Activated naive CD4-positive, alpha-beta T cell treated with anti-CD3 and anti-CD28 coated beads, Interleukin-2, amount 10 ng/mL, durations not matched to agents 7 days and 5 days (primary cell): ENCODE results near the gene CGB3.

Experiments
- CTCF ChIA-PET: fragments of 350-600 bp; sonication (Branson Sonifier 250); formaldehyde crosslinking; loops from one replicate; lab custom pipeline; 2021; ENCODE audit warnings: antibody characterized with exemption; lab: Charles Lee
- DNase-seq: peaks from one replicate; pipeline ENCODE4 v3.0.0-alpha.2; 2020
- H3K27ac Mint-ChIP-seq: one replicate; pipeline ENCODE4 v1.8.0; 2021; ENCODE audit warnings: mild to moderate bottlenecking, moderate library complexity, mixed read lengths
- H3K27me3 Mint-ChIP-seq: one replicate; pipeline ENCODE4 v1.8.0; 2021; ENCODE audit warnings: mild to moderate bottlenecking, mixed read lengths
- H3K36me3 Mint-ChIP-seq: one replicate; pipeline ENCODE4 v1.8.0; 2021; ENCODE audit warnings: mixed read lengths
- H3K4me1 Mint-ChIP-seq: one replicate; pipeline ENCODE4 v1.8.0; 2021; ENCODE audit warnings: mixed read lengths
- H3K4me3 Mint-ChIP-seq: one replicate; pipeline ENCODE4 v1.8.0; 2021; ENCODE audit warnings: mild to moderate bottlenecking, moderate library complexity, mixed read lengths
- H3K9me3 Mint-ChIP-seq: one replicate; pipeline ENCODE4 v1.8.0; 2021; ENCODE audit warnings: mixed read lengths

The CGB3 gene

GRCh38 chr19:49016067-49016839 is 7.9 kb downstream of the CGB3 start:
- H3K9me3 Mint-ChIP-seq = no peaks in the 10 kb centered on the region
- DNase-seq = no peak
- peaks cover 35% of the 10 kb centered on the region for H3K27me3 Mint-ChIP-seq
- H3K36me3 Mint-ChIP-seq = peaks cover 10% of the 10 kb centered on the region
- peaks cover 30% of the 10 kb centered on the region for H3K4me1 Mint-ChIP-seq
- no peak overlapping the region for H3K4me3 Mint-ChIP-seq
- CTCF ChIA-PET = interaction anchor here (0.9 kb wide), 1 partner anchor 19 kb away, joined by 3 read pairs; no protein-coding TSS in a partner anchor
- H3K27ac Mint-ChIP-seq = no peak overlapping the region

- peaks cover 24% of the 10 kb centered on the region for H3K4me1 Mint-ChIP-seq
- H3K27ac Mint-ChIP-seq = no peak overlapping the region
- peaks cover 16% of the 10 kb centered on the region for H3K36me3 Mint-ChIP-seq
- CTCF ChIA-PET = no interaction called here
- no peaks in the 10 kb centered on the region for H3K9me3 Mint-ChIP-seq
- peaks cover 21% of the 10 kb centered on the region for H3K27me3 Mint-ChIP-seq
- H3K4me3 Mint-ChIP-seq = no peak overlapping the region
- no peak for DNase-seq
Measured at GRCh38 chr19:49014870-49015255, 9.3 kb downstream of the CGB3 start.

- Mint-ChIP-seq H3K27ac (no peak overlapping the region), H3K36me3 (peaks cover 20% of the 10 kb centered on the region), H3K4me3 (no peak overlapping the region), H3K27me3 (peaks cover 16% of the 10 kb centered on the region), H3K9me3 (no peaks in the 10 kb centered on the region), H3K4me1 (peaks cover 19% of the 10 kb centered on the region)
- CTCF ChIA-PET = interaction anchor here (1.0 to 2.8 kb wide), 3 partner anchors 13 to 21 kb away, joined by 4 to 14 read pairs (median 8); partner anchors contain the start of genes GYS1 and RUVBL2
- DNase-seq = no peak
Measured at GRCh38 chr19:49014123-49014869, 9.8 kb downstream of the CGB3 start.

- CTCF ChIA-PET = interaction anchor here (1.8 kb wide), 1 partner anchor 17 kb away, joined by 7 read pairs; the partner anchor contains the start of gene RUVBL2
- peaks cover 26% of the 10 kb centered on the region for H3K36me3 Mint-ChIP-seq
- no peak overlapping the region for H3K27ac Mint-ChIP-seq
- no peaks in the 10 kb centered on the region for H3K27me3 Mint-ChIP-seq
- H3K4me3 Mint-ChIP-seq = no peak overlapping the region
- H3K9me3 Mint-ChIP-seq = no peaks in the 10 kb centered on the region
- H3K4me1 Mint-ChIP-seq = no peaks in the 10 kb centered on the region
- DNase-seq = no peak
Measured at GRCh38 chr19:49011194-49011593, 12.9 kb downstream of the CGB3 start.

- no peak for DNase-seq
- H3K27ac Mint-ChIP-seq = no peak overlapping the region
- no peaks in the 10 kb centered on the region for H3K9me3 Mint-ChIP-seq
- no peaks in the 10 kb centered on the region for H3K4me1 Mint-ChIP-seq
- CTCF ChIA-PET = interaction anchor here (1.8 to 3.8 kb wide), 2 partner anchors 12 to 17 kb away, joined by 7 to 27 read pairs; partner anchors contain the start of gene RUVBL2
- no peak overlapping the region for H3K4me3 Mint-ChIP-seq
- no peaks in the 10 kb centered on the region for H3K27me3 Mint-ChIP-seq
- peaks cover 23% of the 10 kb centered on the region for H3K36me3 Mint-ChIP-seq
Measured at GRCh38 chr19:49010453-49010852, 13.7 kb downstream of the CGB3 start.

- CTCF ChIA-PET = interaction anchor here (1.4 to 3.8 kb wide), 4 partner anchors 8 to 16 kb away, joined by 3 to 27 read pairs (median 6); partner anchors contain the start of gene RUVBL2
- peaks cover 26% of the 10 kb centered on the region for H3K36me3 Mint-ChIP-seq
- no peaks in the 10 kb centered on the region for H3K9me3 Mint-ChIP-seq
- H3K4me3 Mint-ChIP-seq = no peak overlapping the region
- no peak for DNase-seq
- no peaks in the 10 kb centered on the region for H3K4me1 Mint-ChIP-seq
- H3K27me3 Mint-ChIP-seq = no peaks in the 10 kb centered on the region
- no peak overlapping the region for H3K27ac Mint-ChIP-seq
Measured at GRCh38 chr19:49009828-49010227, 14.3 kb downstream of the CGB3 start.

- Mint-ChIP-seq H3K9me3 (no peaks in the 10 kb centered on the region), H3K4me1 (no peaks in the 10 kb centered on the region), H3K36me3 (peaks cover 38% of the 10 kb centered on the region), H3K4me3 (no peak overlapping the region), H3K27me3 (no peaks in the 10 kb centered on the region), H3K27ac (no peak overlapping the region)
- CTCF ChIA-PET = interaction anchor here (3.6 to 3.8 kb wide), 2 partner anchors 8 to 13 kb away, joined by 12 to 27 read pairs; partner anchors contain the start of genes GYS1 and RUVBL2
- no peak for DNase-seq
Measured at GRCh38 chr19:49006905-49007304, 17.2 kb downstream of the CGB3 start.

GRCh38 chr19:49004964-49005614 is 19.0 kb downstream of the CGB3 start:
- Mint-ChIP-seq H3K27ac (no peak overlapping the region), H3K4me1 (no peaks in the 10 kb centered on the region), H3K4me3 (no peak overlapping the region), H3K27me3 (no peaks in the 10 kb centered on the region), H3K36me3 (peaks cover 33% of the 10 kb centered on the region), H3K9me3 (no peaks in the 10 kb centered on the region)
- CTCF ChIA-PET = interaction anchor here (3.6 kb wide), 1 partner anchor 12 kb away, joined by 12 read pairs; the partner anchor contains the start of genes GYS1 and RUVBL2
- no peak for DNase-seq

GRCh38 chr19:49004133-49004532 is 20.0 kb downstream of the CGB3 start:
- H3K27ac Mint-ChIP-seq = no peak overlapping the region
- H3K4me1 Mint-ChIP-seq = peaks cover 7% of the 10 kb centered on the region
- peaks cover 35% of the 10 kb centered on the region for H3K36me3 Mint-ChIP-seq
- CTCF ChIA-PET = interaction anchor here (3.6 kb wide), 1 partner anchor 11 kb away, joined by 12 read pairs; the partner anchor contains the start of genes GYS1 and RUVBL2
- H3K27me3 Mint-ChIP-seq = no peaks in the 10 kb centered on the region
- H3K4me3 Mint-ChIP-seq = no peak overlapping the region
- no peak for DNase-seq
- no peaks in the 10 kb centered on the region for H3K9me3 Mint-ChIP-seq

GRCh38 chr19:48999481-49000325 is 24.4 kb downstream of the CGB3 start:
- H3K4me1 Mint-ChIP-seq = peaks cover 26% of the 10 kb centered on the region
- CTCF ChIA-PET = interaction anchor here (1.0 to 4.5 kb wide), 12 partner anchors 9 to 208 kb away, joined by 3 to 27 read pairs (median 6); a partner anchor contains a TSS
- peak overlapping the region; percentile 25 for H3K27ac Mint-ChIP-seq
- H3K36me3 Mint-ChIP-seq = peaks cover 21% of the 10 kb centered on the region
- H3K27me3 Mint-ChIP-seq = no peaks in the 10 kb centered on the region
- H3K9me3 Mint-ChIP-seq = no peaks in the 10 kb centered on the region
- DNase-seq = peak; percentile 82
- H3K4me3 Mint-ChIP-seq = no peak overlapping the region

GRCh38 chr19:48997972-48998371 is 26.2 kb downstream of the CGB3 start:
- H3K4me3 Mint-ChIP-seq = no peak overlapping the region
- no peaks in the 10 kb centered on the region for H3K27me3 Mint-ChIP-seq
- peaks cover 12% of the 10 kb centered on the region for H3K36me3 Mint-ChIP-seq
- no peak overlapping the region for H3K27ac Mint-ChIP-seq
- CTCF ChIA-PET = interaction anchor here (0.6 to 4.5 kb wide), 13 partner anchors 11 to 210 kb away, joined by 3 to 27 read pairs (median 4); no protein-coding TSS in a partner anchor
- peak; percentile 77 for DNase-seq
- H3K9me3 Mint-ChIP-seq = no peaks in the 10 kb centered on the region
- H3K4me1 Mint-ChIP-seq = peaks cover 34% of the 10 kb centered on the region

- peak overlapping the region; percentile 94 for H3K4me3 Mint-ChIP-seq
- no peaks in the 10 kb centered on the region for H3K27me3 Mint-ChIP-seq
- DNase-seq = no peak
- H3K27ac Mint-ChIP-seq = peak overlapping the region; percentile 97
- H3K36me3 Mint-ChIP-seq = peaks cover 12% of the 10 kb centered on the region
- CTCF ChIA-PET = interaction anchor here (1.0 to 1.8 kb wide), 15 partner anchors 8 to 206 kb away, joined by 3 to 14 read pairs (median 6); no protein-coding TSS in a partner anchor
- H3K9me3 Mint-ChIP-seq = no peaks in the 10 kb centered on the region
- H3K4me1 Mint-ChIP-seq = peaks cover 49% of the 10 kb centered on the region
Measured at GRCh38 chr19:48994035-48994386, 30.1 kb downstream of the CGB3 start.
